OCI-LY3 (cell line): Measurements from ENCODE around the gene TMEM242.

Source experiments
- H2AFZ ChIP-seq: fragments of 200-600, 300-600 bp; shearing (Covaris generic); 2 replicates; pipeline ENCODE4 v1.6.0; 2014; ENCODE audit warnings: antibody characterized with exemption, low read depth, low read length
- H3K27ac ChIP-seq: fragments of 200-600, 300-600 bp; sonication (generic); 2 replicates; pipeline ENCODE4 v1.5.1; 2014; ENCODE audit warnings: mild to moderate bottlenecking, low read length, moderate library complexity, mixed read lengths
- H3K27me3 ChIP-seq: fragments of 200-600, 300-600 bp; sonication (generic); 2 replicates; pipeline ENCODE4 v1.6.1; 2014; ENCODE audit warnings: low read depth, low read length, mixed read lengths
- H3K36me3 ChIP-seq: fragments of 200-600, 300-600 bp; sonication (generic); replicated peaks from 2 replicates; pipeline ENCODE3; 2014; ENCODE audit warnings: low read depth, low read length, mixed read lengths
- H3K4me1 ChIP-seq: fragments of 300-600, 200-600 bp; sonication (generic); 2 replicates; pipeline ENCODE4 v1.6.1; 2014; ENCODE audit warnings: low read length, mixed read lengths
- H3K4me2 ChIP-seq: fragments of 200-600, 300-600 bp; sonication (generic); 2 replicates; pipeline ENCODE4 v1.6.1; 2014; ENCODE audit warnings: low read length, mixed read lengths
- H3K4me3 ChIP-seq: fragments of 300-600, 200-600 bp; sonication (generic); 2 replicates; pipeline ENCODE4 v1.5.1; 2014; ENCODE audit warnings: antibody characterized with exemption, mild to moderate bottlenecking, low read length, moderate library complexity
- H3K79me2 ChIP-seq: fragments of 300-600, 200-600 bp; shearing (Covaris generic); 2 replicates; pipeline ENCODE4 v1.6.1; 2014; ENCODE audit warnings: mild to moderate bottlenecking, low read length, mixed read lengths
- H3K9ac ChIP-seq: fragments of 300-600, 200-600 bp; shearing (Covaris generic); 2 replicates; pipeline ENCODE4 v1.6.0; 2014; ENCODE audit warnings: mild to moderate bottlenecking, low read length, moderate library complexity
- H3K9me3 ChIP-seq: fragments of 200-600, 300-600 bp; shearing (Covaris generic); 2 replicates; pipeline ENCODE4 v1.6.1; 2014; ENCODE audit warnings: low read length, mixed read lengths; ENCODE audit not compliant: insufficient read depth
- H4K20me1 ChIP-seq: fragments of 200-600, 300-600 bp; sonication (generic); 2 replicates; pipeline ENCODE4 v1.6.1; 2016; ENCODE audit warnings: low read length, mixed read lengths; ENCODE audit not compliant: insufficient read depth
- CTCF ChIP-seq: fragments of 200-600, 300-600 bp; sonication (generic); IDR thresholded peaks from 2 replicates; pipeline ENCODE4 v1.5.1; 2014; ENCODE audit warnings: antibody characterized with exemption, low read length, low read depth
- EZH2phosphoT487 ChIP-seq: fragments of 200-600 bp; shearing (Covaris generic); IDR thresholded peaks from 2 replicates; pipeline ENCODE4 v1.6.1; 2018; ENCODE audit warnings: antibody characterized with exemption, mixed run types, low read depth

Gene TMEM242

GRCh38 chr6:157366648-157367047, 43.3 kb upstream of the TMEM242 start:
- no peaks in the 10 kb centered on the region for H3K79me2 ChIP-seq
- TF ChIP-seq CTCF (no peak), EZH2phosphoT487 (no peak)
- H3K4me1 ChIP-seq: no peaks in the 10 kb centered on the region
- H3K4me2 ChIP-seq: no peak overlapping the region
- no peak overlapping the region for H2AFZ ChIP-seq
- no peaks in the 10 kb centered on the region for H3K9me3 ChIP-seq
- H3K4me3 ChIP-seq: no peak overlapping the region
- no peak overlapping the region for H3K27ac ChIP-seq
- no peaks in the 10 kb centered on the region for H3K27me3 ChIP-seq
- H4K20me1 ChIP-seq: no peaks in the 10 kb centered on the region
- no peak overlapping the region for H3K9ac ChIP-seq
- H3K36me3 ChIP-seq: no peaks in the 10 kb centered on the region

- Histone ChIP-seq H3K9me3 (no peaks in the 10 kb centered on the region), H3K4me3 (no peak overlapping the region), H3K79me2 (no peaks in the 10 kb centered on the region), H2AFZ (no peak overlapping the region), H3K4me1 (no peaks in the 10 kb centered on the region), H3K27ac (no peak overlapping the region), H3K27me3 (no peaks in the 10 kb centered on the region), H3K36me3 (no peaks in the 10 kb centered on the region), H3K4me2 (no peak overlapping the region), H3K9ac (no peak overlapping the region), H4K20me1 (no peaks in the 10 kb centered on the region)
- TF ChIP-seq CTCF (no peak), EZH2phosphoT487 (no peak)
Measured at GRCh38 chr6:157364705-157365104, 41.4 kb upstream of the TMEM242 start.

- Histone ChIP-seq H3K27me3 (no peaks in the 10 kb centered on the region), H3K27ac (no peak overlapping the region), H2AFZ (no peak overlapping the region), H3K4me1 (no peaks in the 10 kb centered on the region), H3K36me3 (no peaks in the 10 kb centered on the region), H3K79me2 (no peaks in the 10 kb centered on the region), H3K4me3 (no peak overlapping the region), H3K9me3 (no peaks in the 10 kb centered on the region), H3K4me2 (no peak overlapping the region), H3K9ac (no peak overlapping the region), H4K20me1 (no peaks in the 10 kb centered on the region)
- TF ChIP-seq EZH2phosphoT487 (no peak), CTCF (no peak)
Measured at GRCh38 chr6:157361886-157362285, 38.6 kb upstream of the TMEM242 start.

GRCh38 chr6:157358287-157358686, 35.0 kb upstream of the TMEM242 start:
- H3K4me2 ChIP-seq: no peak overlapping the region
- no peak overlapping the region for H3K27ac ChIP-seq
- no peak overlapping the region for H3K9ac ChIP-seq
- no peak overlapping the region for H2AFZ ChIP-seq
- H3K9me3 ChIP-seq: no peaks in the 10 kb centered on the region
- no peaks in the 10 kb centered on the region for H4K20me1 ChIP-seq
- H3K4me3 ChIP-seq: no peak overlapping the region
- H3K27me3 ChIP-seq: peaks cover 6% of the 10 kb centered on the region; the same call in 1 of the 2 replicates
- H3K79me2 ChIP-seq: no peaks in the 10 kb centered on the region
- H3K4me1 ChIP-seq: no peaks in the 10 kb centered on the region
- TF ChIP-seq CTCF: no peak
- TF ChIP-seq EZH2phosphoT487: no peak
- H3K36me3 ChIP-seq: no peaks in the 10 kb centered on the region
